ENCODE measurements around the gene TET1. TPM values are rescaled to one million over a fixed set of nuclear protein-coding genes. Genes with fewer than 3 reads are reported as not detected.

TET1 gene
- total and polyA plus RNA-seq, 2 of the 13 experiments (the other 11 are each of a cell fraction or from before 2014, with no cell fraction given): 6.9 to 7.3 TPM

GRCh38 chr10:68560186-68560942 lies at the start of gene TET1 (continued):
- TF ChIP-seq NR2C2 (CRISPR knock-in tag; IDR thresholded peaks at IDR 0.05; ENCODE audit: borderline replicate concordance): no peak
- TF ChIP-seq ZNF20 (CRISPR knock-in tag; IDR thresholded peaks at IDR 0.05): no peak
- TF ChIP-seq FOXC1 (CRISPR knock-in tag; IDR thresholded peaks at IDR 0.05; ENCODE audit: borderline replicate concordance): peak; percentile 83
- no peak for TF ChIP-seq ZBTB3 (CRISPR knock-in tag; IDR thresholded peaks at IDR 0.05; ENCODE audit: borderline replicate concordance, low read depth)
- TF ChIP-seq ZNF362 (CRISPR knock-in tag; IDR thresholded peaks at IDR 0.05; ENCODE audit: borderline replicate concordance): no peak; the same call in 1 of the 2 replicates
- no peak for TF ChIP-seq ZBTB21 (CRISPR knock-in tag; IDR thresholded peaks at IDR 0.05)
- peak; percentile 70; the same call in 1 of the 2 replicates for TF ChIP-seq TOPORS (CRISPR knock-in tag; IDR thresholded peaks at IDR 0.05)
- no peak for TF ChIP-seq PRPF4 (IDR thresholded peaks at IDR 0.05; ENCODE audit: low read depth, low read length, poor library complexity, severe bottlenecking)
- peak; percentile 70; the same call in 1 of the 2 replicates for TF ChIP-seq KDM4B (CRISPR knock-in tag; IDR thresholded peaks at IDR 0.05)
- TF ChIP-seq NFIC (IDR thresholded peaks at IDR 0.05; ENCODE audit: low read length): no peak
- 0 out of 2 replicates have a peak, but pooled peaks have one; percentile 13 for TF ChIP-seq BATF2 (CRISPR knock-in tag; IDR thresholded peaks at IDR 0.05)
- TF ChIP-seq ZBTB7A (CRISPR knock-in tag; IDR thresholded peaks at IDR 0.05): no peak
- TF ChIP-seq MBD4 (IDR thresholded peaks at IDR 0.05; ENCODE audit: borderline replicate concordance, low read length): no peak
- TF ChIP-seq U2AF2 (IDR thresholded peaks at IDR 0.05; ENCODE audit: low read depth, low read length): no peak
- TF ChIP-seq TRAFD1 (CRISPR knock-in tag; IDR thresholded peaks at IDR 0.05; ENCODE audit: borderline replicate concordance): no peak
- TF ChIP-seq EHMT2 (IDR thresholded peaks at IDR 0.05; ENCODE audit: borderline replicate concordance, low read depth, low read length): no peak
- TF ChIP-seq XBP1 (CRISPR knock-in tag; IDR thresholded peaks at IDR 0.05): no peak
- TF ChIP-seq THAP9 (CRISPR knock-in tag; IDR thresholded peaks at IDR 0.05; ENCODE audit: borderline replicate concordance): peak; percentile 58; the same call in 1 of the 2 replicates
- 0 out of 2 replicates have a peak, but pooled peaks have one; percentile 48 for TF ChIP-seq E2F1 (CRISPR knock-in tag; IDR thresholded peaks at IDR 0.05)
- TF ChIP-seq ZSCAN25 (CRISPR knock-in tag; IDR thresholded peaks at IDR 0.05): peak; percentile 97
- no peak for TF ChIP-seq NFE2L2 (IDR thresholded peaks at IDR 0.05; ENCODE audit: low read length)
- peak; percentile 33; the same call in 1 of the 2 replicates for TF ChIP-seq ZFP90 (CRISPR knock-in tag; IDR thresholded peaks at IDR 0.05; ENCODE audit: borderline replicate concordance)

Data from HepG2 (cell line).